HK-2 (cell line): ENCODE data around the gene CD8A.
"Not testable (repeated sequence)": the region's sequence is repeated elsewhere in the genome, so short reads cannot be mapped to it uniquely, and the experiment has no call there.

Experiments
- DNase-seq: peaks from one replicate; pipeline ENCODE4 v3.0.0-alpha.2; 2018; ENCODE audit not compliant: unreplicated experiment

CD8A gene

DNA sequence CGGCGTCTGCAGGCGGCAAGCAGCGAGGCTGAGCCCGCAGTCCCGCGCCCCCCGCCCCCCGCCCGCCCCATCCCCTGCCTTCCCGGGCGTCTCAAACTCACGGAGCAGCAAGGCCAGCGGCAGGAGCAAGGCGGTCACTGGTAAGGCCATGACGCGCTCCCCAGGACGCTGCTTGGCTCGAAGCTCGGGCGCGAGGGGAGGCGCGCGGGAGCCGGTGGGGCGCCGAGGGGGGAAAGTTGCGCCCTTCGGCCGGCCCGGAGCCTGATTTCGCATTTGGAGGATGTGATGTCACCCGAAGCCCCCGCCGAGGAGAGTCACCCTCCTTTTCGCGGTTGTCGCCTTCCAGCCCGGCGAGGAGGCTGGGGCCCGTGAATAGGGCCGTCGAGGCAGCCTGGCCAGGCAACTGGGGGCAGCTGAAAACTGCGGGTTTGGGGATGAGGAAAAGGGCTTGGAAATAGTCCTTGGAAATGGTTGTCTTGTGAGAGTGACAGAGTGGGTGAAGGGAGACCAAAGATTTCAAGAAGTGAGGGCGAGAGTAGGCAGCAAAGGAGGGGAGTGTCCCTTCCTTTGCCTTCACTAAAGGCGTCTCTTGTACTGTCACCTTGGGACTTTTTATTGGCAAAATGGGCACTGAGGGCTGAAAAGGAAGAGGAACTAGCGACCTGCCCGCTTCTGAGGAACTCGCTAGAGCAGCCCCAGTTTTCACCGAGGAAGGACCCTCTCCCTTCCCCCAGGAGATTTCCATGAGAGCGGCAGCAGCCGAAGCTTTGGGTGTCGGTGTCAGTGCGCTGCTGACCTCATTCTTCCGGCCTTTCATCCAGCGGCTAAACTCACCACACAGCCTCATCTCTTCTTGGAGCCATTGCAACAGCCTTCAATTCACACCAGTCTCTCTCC, at the start of gene CD8A:
CD8A (minus strand) TSS at position 238 of the 897 bp plus-strand sequence; CDS start at position 150, 88 bp downstream.
- peak; percentile 30 for DNase-seq

DNA sequence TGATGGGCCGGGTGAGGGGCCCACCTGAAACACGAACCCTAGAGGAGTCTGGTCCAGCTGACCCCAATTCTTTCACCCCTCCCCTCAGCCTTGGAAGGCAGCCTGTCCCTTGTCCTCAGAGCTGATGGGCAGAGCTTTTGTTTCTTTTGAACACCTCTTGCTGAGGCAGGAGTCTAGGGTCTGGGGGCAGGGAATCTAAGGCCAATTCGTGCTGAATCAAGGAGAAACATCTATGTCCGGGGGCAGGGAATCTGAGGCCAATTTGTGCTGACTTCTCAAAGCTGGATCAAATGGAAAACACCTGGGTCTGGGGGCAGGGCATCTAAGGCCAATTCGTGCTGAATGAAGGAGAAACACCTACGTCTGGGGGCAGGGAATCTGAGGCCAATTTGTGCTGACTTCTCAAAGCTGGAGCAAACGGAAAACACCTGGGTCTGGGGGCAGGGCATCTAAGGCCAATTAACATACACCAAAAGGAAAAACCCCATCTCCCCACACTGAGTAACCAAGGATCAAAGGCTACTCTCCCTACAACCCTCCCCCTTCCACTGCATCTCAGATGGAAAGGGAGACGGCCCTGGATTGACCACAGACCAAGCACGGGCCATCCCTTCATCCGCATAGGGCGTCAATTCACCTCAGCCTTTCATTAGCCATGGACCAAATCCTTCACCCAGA, 49.3 kb upstream of the CD8A start:
- not testable (repeated sequence) for DNase-seq

DNA sequence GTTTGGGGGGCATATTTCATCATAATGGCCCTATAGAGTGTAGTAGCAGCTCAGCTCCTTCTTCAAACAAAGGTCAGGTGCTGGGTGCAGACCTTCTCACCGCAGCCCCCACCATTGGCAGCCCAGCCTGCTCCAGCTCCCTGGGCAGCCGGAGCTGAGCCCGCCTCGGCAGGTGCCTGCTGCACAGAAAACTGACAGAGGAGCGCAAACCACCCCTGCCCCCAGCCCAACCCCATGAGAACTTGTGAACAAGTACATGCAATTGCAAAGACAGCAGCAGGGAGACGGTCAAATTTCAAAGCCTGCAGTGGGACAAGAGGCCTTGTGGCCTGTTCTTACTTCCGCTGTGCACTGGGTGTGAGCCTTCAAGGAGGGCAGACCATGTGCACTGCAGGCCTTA, 48.7 kb upstream of the CD8A start:
- DNase-seq, result not testable (repeated sequence)

DNA sequence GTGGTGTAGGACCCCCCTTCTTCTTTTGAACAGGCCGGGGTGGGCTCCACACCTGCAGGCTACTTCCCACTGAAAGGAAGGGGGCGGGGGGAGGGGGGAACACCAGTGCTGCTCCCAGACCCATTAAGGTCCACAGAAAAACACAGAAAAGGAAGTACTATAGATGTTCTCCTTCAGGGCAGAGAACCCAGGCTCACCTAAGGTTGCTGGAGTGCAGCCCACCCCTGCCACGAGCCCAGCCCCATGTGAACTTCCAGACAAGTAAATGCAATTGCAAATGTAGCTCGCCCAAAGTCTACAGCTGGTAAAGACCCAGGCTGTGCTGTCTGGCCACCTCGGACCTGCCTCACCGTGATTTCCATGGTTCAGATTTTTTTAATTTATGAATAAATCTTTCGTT, 47.0 kb upstream of the CD8A start:
- DNase-seq, result not testable (repeated sequence)

DNA sequence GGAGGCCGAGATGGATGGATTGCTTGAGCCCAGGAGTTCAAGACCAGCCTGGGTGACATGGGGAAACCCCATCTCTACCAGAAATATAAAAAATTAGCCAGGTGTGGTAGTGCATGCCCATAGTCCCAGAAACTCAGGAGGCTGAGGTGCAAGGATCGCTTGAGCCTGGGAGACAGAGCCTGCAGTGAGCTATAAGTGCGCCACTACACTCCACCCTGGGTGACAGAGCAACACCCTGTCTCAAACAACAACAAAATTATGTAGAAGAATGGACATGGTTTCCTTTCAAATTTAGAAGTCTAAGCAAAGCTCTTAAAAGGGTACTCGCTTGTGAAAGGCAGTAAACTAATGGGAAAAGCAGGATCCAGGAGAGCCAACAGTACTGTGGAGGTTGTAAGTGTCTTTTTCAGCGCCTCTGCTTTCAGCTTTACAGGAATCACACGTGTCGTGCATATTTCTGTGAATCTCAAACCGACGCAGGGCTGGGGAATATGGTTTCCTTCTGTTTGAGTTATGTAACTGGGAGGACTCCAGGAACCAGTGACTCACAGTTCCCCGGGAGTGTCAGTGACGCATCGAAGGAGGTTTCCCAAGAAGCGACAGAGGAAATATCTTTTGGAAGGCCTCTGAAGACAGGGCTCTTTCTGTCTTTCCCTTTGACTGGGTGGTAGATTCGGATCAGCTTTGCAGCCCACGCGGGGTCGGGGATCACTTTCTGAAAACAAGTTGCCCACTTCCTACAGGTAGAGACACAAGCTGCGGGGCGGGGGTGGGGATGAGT, 46.4 kb upstream of the CD8A start:
- peak; percentile 34 for DNase-seq

DNA sequence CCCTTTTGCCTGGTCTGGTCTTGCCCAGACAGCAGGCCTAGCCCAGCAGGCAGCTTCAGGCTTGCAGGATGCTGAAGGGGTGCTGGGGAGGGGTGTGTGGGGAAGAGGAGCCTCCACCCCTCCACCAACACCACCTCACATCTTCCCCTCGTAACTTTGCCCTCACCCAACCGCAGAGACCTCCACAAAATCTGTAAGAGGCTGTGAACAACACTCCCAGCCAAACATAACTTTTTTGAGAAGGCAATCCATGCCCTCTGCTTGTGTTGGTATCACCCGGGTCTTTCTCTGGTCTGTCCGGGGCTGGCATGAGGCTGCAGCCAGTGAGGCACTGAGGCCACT, 44.8 kb upstream of the CD8A start:
- DNase-seq, result not testable (repeated sequence)

DNA sequence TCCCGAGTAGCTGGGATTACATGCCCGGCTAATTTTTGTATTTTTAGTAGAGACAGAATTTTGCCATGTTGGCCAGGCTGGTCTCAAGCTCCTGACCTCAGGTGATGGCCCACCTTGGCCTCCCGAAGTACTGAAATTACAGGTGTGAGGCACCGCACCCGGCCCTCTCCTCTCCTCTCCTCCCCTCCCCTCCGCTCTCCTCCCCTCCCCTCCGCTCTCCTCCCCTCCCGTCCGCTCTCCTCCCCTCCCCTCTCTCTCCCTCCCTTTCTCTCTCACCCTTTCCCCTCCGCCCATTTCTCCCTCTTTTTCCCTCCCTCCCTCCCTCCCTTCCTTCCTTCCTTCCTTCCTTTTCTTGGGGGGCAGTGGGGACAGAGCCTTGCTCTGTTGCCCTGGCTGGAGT, 42.6 kb upstream of the CD8A start:
- no peak for DNase-seq

DNA sequence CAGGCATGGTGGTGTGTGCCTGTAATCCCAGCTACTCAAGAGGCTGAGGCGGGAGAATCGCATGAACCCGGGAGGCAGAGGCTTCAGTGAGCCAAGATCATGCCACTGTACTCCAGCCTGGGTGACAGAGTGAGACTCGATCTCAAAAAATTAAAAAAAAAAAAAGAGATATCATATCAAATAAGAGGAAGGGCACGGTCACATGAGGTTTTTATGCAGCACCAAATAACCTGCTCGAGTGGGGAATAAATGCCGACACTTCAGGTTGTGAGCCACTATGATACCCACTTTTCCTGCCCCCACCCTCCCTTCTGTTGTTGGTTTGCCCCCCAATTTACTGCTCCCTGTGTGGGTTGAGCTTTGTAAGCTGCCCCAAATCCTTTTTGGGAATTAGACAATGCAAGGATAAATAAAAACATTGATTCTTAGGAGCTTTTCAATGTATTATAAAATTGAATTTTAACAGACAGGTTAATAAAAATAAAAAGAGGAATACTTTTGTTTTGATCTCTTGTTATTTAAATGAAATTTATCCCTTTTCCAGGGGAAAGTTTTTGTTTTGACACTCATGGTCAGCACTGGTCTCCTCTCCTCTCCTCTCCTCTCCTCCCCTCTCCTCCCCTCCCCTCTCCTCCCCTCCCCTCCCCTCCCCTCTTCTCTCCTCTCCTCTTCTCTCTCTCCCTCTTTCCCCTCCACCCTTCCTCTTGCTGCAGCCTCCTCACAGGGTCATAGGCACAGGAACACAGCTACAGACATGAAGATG, 41.8 kb upstream of the CD8A start:
- DNase-seq, result no peak

DNA sequence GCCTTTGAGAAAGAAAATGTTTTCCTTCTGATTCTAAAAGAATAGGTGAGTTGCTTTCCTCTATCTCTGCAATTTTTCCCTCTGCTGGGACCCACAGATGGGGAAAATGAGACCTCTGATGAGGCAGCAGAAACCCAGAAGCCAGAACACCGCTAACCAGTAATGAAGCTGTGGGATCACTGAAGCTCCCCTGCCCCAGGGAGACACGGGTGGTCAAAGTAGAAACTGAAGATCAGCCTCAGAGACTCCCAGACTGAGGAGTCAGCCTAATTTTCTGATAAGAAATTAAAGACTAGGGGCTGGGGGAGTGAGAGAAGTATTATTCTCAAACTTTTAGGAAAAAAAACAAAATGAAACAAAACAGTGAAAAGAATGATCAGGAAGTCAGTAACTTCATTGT, 40.8 kb upstream of the CD8A start:
- DNase-seq, result no peak

DNA sequence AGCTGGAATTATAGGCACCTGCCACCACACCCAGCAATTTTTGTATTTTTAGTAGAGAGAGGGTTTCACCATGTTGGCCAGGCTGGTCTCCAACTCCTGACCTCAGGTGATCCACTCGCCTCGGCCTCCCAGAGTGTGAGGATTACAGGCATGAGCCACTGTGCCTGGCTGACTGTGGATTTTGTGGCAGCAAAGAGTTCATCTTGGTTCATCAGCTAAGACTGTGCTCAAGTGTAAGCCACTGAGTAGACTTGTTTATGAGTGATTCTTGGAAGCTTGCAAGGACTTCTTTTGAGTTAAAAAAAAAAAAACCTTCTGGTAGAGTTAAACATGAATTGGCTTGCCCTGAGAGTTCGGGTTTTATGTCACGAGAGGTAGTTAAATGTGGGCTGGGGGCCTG, 36.2 kb upstream of the CD8A start:
- DNase-seq, result no peak

DNA sequence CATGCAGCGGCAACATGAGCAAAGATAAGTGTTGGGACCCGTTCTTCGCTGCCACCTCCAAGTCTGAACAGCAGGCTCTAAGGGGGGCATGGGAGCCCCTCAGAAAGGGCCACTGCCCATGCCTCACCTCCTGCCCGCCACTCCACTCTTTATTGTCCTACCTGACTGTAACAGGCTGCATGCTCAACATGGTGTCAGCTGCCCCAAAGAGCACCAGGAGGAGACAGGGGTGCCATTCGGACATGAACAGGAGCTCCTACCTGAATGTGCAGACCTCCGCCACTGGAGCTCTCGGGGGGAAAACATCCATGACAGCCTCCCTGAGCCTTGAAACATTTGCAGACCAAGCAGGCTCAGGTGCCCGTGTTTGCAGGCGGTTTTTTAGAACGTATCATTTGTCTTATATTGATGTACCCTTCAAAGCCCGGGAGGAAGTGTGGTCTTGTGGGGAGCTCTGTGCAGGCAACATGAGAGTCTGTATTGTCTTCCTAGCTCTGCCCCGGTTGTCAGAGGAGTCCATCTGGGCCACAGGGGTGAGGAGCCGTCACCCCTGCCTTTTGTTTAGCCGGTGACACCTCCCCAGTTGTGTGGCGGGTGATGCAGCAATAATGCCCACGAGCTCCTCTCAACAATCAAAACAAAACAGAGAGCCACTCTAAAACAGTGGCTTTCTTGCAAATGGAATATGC, 35.1 kb upstream of the CD8A start:
- no peak for DNase-seq

DNA sequence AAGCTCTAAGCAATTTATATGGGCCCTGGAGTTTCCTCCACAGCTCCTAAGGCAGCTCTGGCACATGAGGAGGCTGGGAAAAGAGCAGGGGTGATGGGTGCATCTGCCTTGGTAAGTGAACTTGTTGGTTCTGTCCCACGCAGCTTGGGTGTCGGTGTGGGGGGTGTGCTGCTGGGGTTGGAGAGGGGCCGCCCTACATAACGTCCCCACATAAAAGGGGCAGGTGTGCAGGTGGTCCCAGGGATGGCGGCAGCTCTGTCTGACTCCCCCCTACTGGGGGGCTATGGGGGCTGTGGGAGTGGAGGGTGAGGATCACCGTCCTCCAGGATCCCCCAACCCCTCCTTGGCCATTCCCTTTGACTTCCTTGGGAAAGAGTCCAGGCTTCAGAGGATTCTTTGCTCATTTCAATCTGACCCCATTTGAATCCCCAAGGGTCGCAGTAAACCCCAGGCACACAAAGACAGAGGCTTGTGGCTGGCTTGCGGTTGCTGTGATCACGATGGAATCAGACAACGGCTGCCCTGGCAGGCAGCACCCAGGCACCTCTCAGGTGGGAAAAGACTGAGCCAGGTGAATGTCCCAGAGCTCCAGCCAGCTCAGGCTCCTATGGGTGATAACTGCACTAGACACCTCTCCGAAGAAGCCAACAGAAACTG, 34.5 kb upstream of the CD8A start:
- no peak for DNase-seq

DNA sequence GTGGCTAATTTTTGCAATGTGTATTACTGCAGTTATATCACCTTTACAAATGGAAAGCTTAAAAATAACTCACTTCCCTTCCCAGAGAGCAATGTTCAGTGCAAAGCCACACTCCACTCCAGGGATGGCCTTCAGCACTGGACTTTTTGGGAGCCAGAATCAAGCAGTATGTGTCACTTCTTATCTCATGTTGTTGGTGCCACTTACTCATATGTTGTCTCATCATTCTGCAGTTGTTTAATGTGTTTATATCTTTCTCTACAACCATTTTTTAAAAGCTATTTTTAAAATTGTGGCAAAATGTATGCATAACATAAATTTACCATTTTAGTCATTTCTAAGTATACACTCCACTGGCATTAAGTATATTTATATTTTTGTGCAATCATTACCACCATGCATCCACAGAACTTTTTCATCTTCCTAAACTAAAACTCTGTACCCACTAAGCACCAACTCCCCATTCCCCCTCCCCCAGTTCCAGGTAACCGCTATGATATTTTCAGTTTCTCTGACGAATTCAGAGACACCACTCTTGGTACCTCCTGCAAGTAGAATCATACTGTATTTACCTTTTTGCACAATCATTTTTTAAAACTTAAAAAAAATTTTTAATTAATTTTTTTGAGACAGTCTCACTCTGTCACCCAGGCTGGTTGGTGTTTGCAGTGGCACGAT, 32.1 kb upstream of the CD8A start:
- no peak for DNase-seq

DNA sequence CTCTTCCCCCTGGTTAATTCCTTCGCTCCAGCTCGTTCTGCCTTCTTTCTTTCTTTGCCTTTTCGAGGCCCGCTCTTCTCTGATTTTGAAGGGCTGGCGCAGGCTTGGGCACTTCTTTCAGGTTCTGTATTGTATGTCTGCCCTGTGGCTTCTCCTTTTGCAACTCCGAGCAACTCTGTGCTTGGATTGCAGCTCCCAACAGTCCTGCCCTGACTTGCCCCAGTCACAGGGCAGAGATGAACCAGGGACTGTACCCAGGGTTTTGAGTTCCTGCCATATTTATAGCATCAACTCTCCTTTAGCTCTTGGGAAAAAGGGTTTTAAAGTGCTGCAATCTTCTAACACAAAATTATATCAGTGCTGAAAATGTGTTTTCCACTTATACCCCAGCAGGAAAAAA, 31.1 kb upstream of the CD8A start:
- no peak for DNase-seq

DNA sequence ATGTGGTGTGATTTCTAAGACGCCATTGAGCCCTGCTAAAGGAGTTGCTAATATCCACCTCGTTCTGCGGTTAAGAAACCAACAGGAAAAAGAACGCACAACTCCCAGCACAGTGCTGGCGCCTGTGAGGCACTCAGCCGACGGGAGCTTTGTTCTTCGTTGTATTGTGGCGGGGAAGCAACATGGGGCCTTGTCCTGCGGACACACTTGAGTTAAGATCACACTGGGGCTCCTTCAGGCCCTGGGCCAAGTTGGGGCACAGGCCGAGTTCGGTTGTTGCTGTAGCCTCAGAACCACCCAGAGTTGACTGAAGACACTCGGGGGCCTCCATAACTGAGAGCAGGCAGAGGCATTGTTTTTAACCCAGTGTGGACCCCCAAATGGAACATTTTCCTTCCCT, 30.6 kb upstream of the CD8A start:
- DNase-seq, result no peak

DNA sequence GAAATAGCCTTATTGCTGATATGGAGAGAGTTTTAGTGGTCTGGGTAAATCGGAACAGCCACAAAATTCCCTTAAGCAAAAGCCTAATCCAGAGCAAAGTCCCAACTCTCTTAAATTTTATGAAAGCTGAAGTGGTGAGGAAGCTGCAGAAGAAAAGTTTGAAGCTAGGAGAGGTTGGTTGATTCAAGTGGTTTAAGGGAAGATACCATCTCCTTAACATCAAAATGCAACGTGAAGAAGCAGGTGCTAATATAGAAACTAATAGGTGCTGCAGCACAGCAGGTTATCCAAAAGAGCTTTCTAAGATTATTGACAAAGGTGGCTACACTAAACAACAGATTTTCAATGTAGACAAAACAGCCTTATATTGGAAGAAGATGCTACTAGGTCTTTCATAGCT, 28.2 kb upstream of the CD8A start:
- no peak for DNase-seq

DNA sequence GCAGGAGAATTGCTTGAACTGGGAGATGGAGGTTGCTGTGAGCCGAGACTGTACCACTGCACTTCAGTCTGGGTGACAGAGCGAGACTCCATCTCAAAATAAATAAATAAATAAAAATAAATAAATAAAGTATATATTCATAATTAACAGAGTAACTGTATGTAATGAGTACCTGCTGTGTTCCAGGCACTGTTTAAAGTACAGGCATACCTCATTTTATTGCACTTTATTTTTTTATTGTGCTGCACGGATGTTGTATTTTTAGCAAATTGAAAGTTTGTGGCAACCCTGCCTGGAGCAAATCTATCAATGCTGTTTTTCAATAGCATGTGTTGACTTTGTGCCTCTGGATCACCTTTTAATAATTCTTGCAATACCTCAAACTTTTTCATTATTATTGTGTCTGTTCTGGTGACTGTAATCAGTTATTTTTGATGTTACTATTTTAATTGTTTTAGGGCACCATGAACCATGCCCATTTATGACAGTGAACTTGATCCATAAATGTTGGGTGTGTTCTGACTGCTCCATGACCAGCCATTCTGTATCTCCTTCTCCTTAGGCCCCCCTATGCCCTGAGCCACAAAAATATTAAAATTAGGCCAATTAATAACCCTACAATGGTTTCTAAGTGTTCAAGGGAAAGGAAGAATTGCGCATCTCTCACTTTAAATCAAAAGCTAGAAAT, 27.5 kb upstream of the CD8A start:
- no peak for DNase-seq

DNA sequence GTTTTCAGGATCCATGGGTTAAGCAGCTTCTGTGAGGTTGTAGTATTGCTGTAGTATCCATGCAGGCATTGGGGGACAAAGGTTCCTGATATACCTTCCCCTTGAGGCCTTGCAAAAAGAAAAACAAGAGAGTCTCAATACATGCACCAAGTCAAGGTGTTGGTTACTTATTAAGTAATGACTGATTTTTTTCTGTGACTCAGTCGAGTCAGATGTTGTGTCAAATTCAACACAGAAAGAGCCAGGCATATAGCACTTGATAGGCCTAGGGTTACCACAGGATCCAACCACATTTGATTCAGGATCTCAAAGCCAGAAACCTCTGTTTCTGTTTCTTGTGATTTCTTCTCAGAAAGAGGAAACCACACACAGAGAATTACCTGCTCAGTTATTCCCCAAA, 24.9 kb upstream of the CD8A start:
- peak; percentile 3 for DNase-seq

DNA sequence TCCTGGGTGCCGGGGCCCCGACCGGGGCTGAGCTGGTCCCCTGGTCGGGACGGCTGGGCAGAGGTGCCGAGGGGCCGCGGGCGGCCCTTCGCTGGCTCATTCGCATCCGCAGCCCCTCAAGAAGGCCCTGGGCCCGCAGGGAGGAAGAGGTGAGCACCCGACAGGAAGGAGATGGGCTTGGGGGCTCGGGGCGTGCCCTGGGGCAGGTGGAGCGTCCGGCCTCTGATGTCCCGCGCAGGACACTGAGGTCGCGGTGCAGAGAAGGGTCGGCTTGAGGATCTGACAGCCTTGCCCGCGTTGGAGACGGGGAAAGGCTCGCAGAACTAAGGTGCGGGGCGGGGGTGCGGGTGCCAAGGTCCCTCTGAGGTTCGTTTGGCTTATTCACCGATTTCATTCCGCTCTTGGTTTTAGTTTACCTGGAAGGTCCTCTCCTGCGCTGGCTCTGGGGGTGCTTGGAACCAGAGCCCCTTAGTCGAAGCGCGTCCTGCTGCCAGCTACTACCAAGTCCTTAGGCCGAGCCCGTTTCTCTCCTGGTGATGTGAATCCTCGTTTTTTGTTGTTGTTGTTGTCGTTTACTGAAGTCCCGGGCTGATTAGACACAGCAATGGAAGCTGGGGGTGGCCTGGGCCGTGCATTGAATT, 18.9 kb upstream of the CD8A start:
- no peak for DNase-seq
